HepG2 (cell line): ENCODE results near the gene ZBTB43. TPM values are rescaled to one million over a fixed set of nuclear protein-coding genes. Genes with fewer than 3 reads are reported as not detected.
A peak's percentile ranks its signal among the peaks of the same experiment; 100 is the strongest.

Source experiments
- DBP ChIP-seq: sonication (generic); formaldehyde crosslinking; IDR thresholded peaks from 2 replicates; pipeline ENCODE4 v1.4.0; 2020; ENCODE audit warnings: missing genetic modification reagents; ENCODE audit errors: not compliant biosample characterization
- GMEB1 ChIP-seq: sonication (generic); formaldehyde crosslinking; IDR thresholded peaks from 2 replicates; pipeline ENCODE4 v1.5.1; 2020; ENCODE audit warnings: missing genetic modification reagents, mild to moderate bottlenecking, borderline replicate concordance
- HNRNPH1 ChIP-seq: fragments of 200-400 bp; formaldehyde crosslinking; optimal IDR thresholded peaks from 2 replicates; pipeline ENCODE3; 2017; ENCODE audit warnings: mild to moderate bottlenecking, low read depth, low read length
- IRF2 ChIP-seq: IDR thresholded peaks from 2 replicates; pipeline ENCODE4 v1.6.1; 2018; ENCODE audit warnings: missing genetic modification reagents, missing compliant biosample characterization
- JUN ChIP-seq: sonication (generic); formaldehyde crosslinking; IDR thresholded peaks from 2 replicates; pipeline ENCODE4 v1.4.0; 2020; ENCODE audit warnings: mild to moderate bottlenecking, missing genetic modification reagents
- PBX2 ChIP-seq: IDR thresholded peaks from 2 replicates; pipeline ENCODE4 v1.6.1; 2016; ENCODE audit warnings: control low read depth
- PHF20 ChIP-seq: sonication (generic); formaldehyde crosslinking; IDR thresholded peaks from 2 replicates; pipeline ENCODE4 v1.5.0; 2020; ENCODE audit warnings: mild to moderate bottlenecking, missing genetic modification reagents
- REXO4 ChIP-seq: sonication (generic); formaldehyde crosslinking; IDR thresholded peaks from 2 replicates; pipeline ENCODE4 v1.8.0; 2022; ENCODE audit warnings: missing genetic modification reagents, mild to moderate bottlenecking, borderline replicate concordance
- XRCC5 ChIP-seq: fragments of 200-400 bp; formaldehyde crosslinking; optimal IDR thresholded peaks from 2 replicates; pipeline ENCODE3; 2017; ENCODE audit warnings: mild to moderate bottlenecking, low read length
- ZBTB20 ChIP-seq: sonication (generic); formaldehyde crosslinking; IDR thresholded peaks from 2 replicates; pipeline ENCODE4 v1.8.1; 2023; ENCODE audit warnings: missing genetic modification reagents, low read depth, mild to moderate bottlenecking, borderline replicate concordance
- ZNF33B ChIP-seq: sonication (generic); formaldehyde crosslinking; IDR thresholded peaks from 2 replicates; pipeline ENCODE4 v1.5.1; 2020; ENCODE audit warnings: mild to moderate bottlenecking, missing genetic modification reagents
- ZNF460 ChIP-seq: sonication (generic); formaldehyde crosslinking; IDR thresholded peaks from 2 replicates; pipeline ENCODE4 v1.5.1; 2020; ENCODE audit warnings: missing genetic modification reagents, mild to moderate bottlenecking, borderline replicate concordance
- ZNF614 ChIP-seq: IDR thresholded peaks from 2 replicates; pipeline ENCODE4 v1.6.1; 2018; ENCODE audit warnings: missing biosample characterization, missing genetic modification reagents, inconsistent platforms, borderline replicate concordance
- ZNF639 ChIP-seq: conservative IDR thresholded peaks from 2 replicates; pipeline ENCODE4 v1.6.1; 2018; ENCODE audit warnings: missing genetic modification reagents
- polyA plus RNA-seq, 8 experiments: library from polyadenylated mRNA; depleted of rRNA in 3 of 8; stranded (reverse) in 7 of 8; unstranded in 1 of 8; fragments of >200 nt; fragmentation: Illumina TruSeq in 4 of 8; extraction: Trizol in 4 of 8; gene quantifications; 2 replicates each; pipeline versions ENCODE4 v1.2.1 to v1.2.3, GENCODE V29; 2011 to 2016; ENCODE audit warnings: low read depth in 4 of 8, missing spikeins in 1 of 8, mixed read lengths in 1 of 8; ENCODE audit not compliant: insufficient read depth in 1 of 8
- total RNA-seq, 5 experiments: library from RNA; depleted of rRNA; stranded (reverse); fragments of >200 nt; fragmentation: Illumina TruSeq; extraction: Trizol; gene quantifications; 2 replicates each; pipeline ENCODE4 v1.2.3, GENCODE V29; 2016; ENCODE audit warnings: low read depth in 1 of 5
- TF ChIP-seq, protein P1 (sequence below): sonication (generic); formaldehyde crosslinking; IDR thresholded peaks from 2 replicates; pipeline ENCODE4 v1.4.0; 2020; ENCODE audit warnings: mild to moderate bottlenecking, missing genetic modification reagents
- TF ChIP-seq, protein P2 (sequence below): sonication (generic); formaldehyde crosslinking; IDR thresholded peaks from 2 replicates; pipeline ENCODE4 v1.8.1; 2023; ENCODE audit warnings: mild to moderate bottlenecking, moderate library complexity, missing genetic modification reagents
- TF ChIP-seq, protein P3 (sequence below): sonication (generic); formaldehyde crosslinking; IDR thresholded peaks from 2 replicates; pipeline ENCODE4 v1.4.0; 2020; ENCODE audit warnings: low read depth, mild to moderate bottlenecking, missing genetic modification reagents
- TF ChIP-seq, protein P4 (sequence below): sonication (generic); formaldehyde crosslinking; IDR thresholded peaks from 2 replicates; pipeline ENCODE4 v1.4.0; 2020; ENCODE audit warnings: missing genetic modification reagents

ZBTB43 gene
- total and polyA plus RNA-seq, 2 of the 13 experiments (the other 11 are each of a cell fraction or from before 2014, with no cell fraction given), result 7.1 to 31.4 TPM

DNA sequence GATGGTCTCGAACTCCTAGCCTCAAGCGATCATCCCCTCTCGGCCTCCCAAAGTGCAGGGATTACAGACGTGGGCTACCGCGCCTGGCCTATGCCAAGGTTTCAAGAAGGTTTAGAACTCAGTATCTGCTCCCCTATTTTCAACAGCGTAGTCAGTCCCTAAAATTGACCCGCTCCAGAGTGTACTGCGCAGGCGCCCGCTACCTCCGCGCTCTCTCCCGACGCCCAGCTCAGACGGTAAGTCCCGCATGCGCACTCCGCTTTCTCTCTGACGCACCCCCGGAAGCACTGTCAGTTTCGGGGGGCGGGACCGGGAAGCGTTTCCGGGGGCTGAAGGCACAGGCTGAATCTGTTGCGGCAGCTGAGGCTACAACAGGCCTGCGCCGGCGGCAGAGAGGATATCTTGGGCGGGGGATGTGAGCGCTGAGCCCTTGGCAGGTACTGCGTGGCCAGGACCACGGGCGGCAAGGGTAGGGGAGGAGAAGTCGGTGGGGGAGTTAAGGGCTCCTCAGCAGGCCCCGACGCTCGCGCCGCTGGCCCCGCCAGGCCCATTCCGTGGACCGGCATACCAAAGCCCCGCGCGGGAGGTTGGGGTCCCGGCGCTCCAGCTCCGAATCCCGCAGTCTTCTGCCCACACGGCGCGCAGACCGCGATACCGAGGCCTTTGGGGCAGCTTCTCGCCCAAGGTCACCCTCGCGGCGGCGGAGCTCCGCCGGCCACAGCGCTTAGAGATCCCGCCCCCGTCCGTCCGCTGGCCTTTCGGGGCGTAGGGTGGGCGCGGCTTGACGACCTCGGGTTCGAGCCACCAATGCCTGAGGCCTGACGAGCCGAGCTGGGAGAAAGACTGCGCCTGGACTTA lies at the start of gene ZBTB43 (continued):
- TF ChIP-seq DBP (CRISPR knock-in tag) (no peak), PHF20 (CRISPR knock-in tag) (peak; percentile 85), PBX2 (CRISPR knock-in tag) (no peak), ZBTB20 (CRISPR knock-in tag) (no peak), IRF2 (CRISPR knock-in tag) (peak; percentile 76), REXO4 (CRISPR knock-in tag) (no peak), XRCC5 (peak; percentile 15), GMEB1 (CRISPR knock-in tag) (peak; percentile 83), ZNF33B (peak; percentile 54; the same call in 1 of the 2 replicates), HNRNPH1 (no peak), ZNF614 (no peak), ZNF639 (CRISPR knock-in tag) (no peak), ZNF460 (CRISPR knock-in tag) (no peak), JUN (no peak)
- TF ChIP-seq, protein P1, sequence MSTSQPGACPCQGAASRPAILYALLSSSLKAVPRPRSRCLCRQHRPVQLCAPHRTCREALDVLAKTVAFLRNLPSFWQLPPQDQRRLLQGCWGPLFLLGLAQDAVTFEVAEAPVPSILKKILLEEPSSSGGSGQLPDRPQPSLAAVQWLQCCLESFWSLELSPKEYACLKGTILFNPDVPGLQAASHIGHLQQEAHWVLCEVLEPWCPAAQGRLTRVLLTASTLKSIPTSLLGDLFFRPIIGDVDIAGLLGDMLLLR, result no peak
- TF ChIP-seq, protein P2, sequence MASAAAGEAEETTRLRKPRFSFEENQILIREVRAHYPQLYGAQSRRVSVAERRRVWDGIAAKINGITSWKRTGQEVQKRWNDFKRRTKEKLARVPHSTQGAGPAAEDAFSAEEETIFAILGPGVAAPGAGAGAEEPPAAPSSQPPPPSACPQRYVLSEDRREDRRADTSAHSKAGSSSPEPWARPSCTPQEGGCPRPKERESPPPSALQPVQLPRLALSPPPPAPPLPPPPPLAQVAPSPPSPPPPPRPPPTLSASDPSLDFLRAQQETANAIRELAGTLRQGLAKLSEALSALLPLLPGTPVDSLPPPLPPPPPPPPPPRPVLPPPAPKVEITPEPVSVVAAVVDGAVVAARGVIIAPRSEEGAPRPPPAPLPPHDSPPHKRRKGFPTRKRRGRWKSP (CRISPR knock-in tag), result no peak
- TF ChIP-seq, protein P3, sequence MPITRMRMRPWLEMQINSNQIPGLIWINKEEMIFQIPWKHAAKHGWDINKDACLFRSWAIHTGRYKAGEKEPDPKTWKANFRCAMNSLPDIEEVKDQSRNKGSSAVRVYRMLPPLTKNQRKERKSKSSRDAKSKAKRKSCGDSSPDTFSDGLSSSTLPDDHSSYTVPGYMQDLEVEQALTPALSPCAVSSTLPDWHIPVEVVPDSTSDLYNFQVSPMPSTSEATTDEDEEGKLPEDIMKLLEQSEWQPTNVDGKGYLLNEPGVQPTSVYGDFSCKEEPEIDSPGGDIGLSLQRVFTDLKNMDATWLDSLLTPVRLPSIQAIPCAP, result no peak
- TF ChIP-seq, protein P4, sequence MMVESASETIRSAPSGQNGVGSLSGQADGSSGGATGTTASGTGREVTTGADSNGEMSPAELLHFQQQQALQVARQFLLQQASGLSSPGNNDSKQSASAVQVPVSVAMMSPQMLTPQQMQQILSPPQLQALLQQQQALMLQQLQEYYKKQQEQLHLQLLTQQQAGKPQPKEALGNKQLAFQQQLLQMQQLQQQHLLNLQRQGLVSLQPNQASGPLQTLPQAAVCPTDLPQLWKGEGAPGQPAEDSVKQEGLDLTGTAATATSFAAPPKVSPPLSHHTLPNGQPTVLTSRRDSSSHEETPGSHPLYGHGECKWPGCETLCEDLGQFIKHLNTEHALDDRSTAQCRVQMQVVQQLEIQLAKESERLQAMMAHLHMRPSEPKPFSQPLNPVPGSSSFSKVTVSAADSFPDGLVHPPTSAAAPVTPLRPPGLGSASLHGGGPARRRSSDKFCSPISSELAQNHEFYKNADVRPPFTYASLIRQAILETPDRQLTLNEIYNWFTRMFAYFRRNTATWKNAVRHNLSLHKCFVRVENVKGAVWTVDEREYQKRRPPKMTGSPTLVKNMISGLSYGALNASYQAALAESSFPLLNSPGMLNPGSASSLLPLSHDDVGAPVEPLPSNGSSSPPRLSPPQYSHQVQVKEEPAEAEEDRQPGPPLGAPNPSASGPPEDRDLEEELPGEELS, result no peak
